HepG2 (cell line): Measurements from ENCODE around the gene SAPCD1. TPM values are rescaled to one million over a fixed set of nuclear protein-coding genes. Genes with fewer than 3 reads are reported as not detected.
A peak's percentile ranks its signal among the peaks of the same experiment; 100 is the strongest.

Source experiments
- ARNT2 ChIP-seq: sonication (generic); formaldehyde crosslinking; IDR thresholded peaks from 2 replicates; pipeline ENCODE4 v1.8.0; 2022; ENCODE audit warnings: mild to moderate bottlenecking, low read depth, missing genetic modification reagents, moderate library complexity
- ATF4 ChIP-seq, 2 experiments: fragments of 450-650 bp in 1 of 2; sonication (generic) in 1 of 2; formaldehyde crosslinking; IDR thresholded peaks; 2 replicates each; pipeline versions ENCODE4 v1.5.0 to v1.8.0; 2020 to 2022; ENCODE audit warnings: mild to moderate bottlenecking in 1 of 2, missing genetic modification reagents in 1 of 2
- CCAR2 ChIP-seq: fragments of 200-400 bp; formaldehyde crosslinking; optimal IDR thresholded peaks from 2 replicates; pipeline ENCODE3; 2018; ENCODE audit warnings: low read depth, mild to moderate bottlenecking, low read length, moderate library complexity
- CENPBD1 ChIP-seq: sonication (generic); formaldehyde crosslinking; IDR thresholded peaks from 2 replicates; pipeline ENCODE4 v1.8.0; 2022; ENCODE audit warnings: missing genetic modification reagents, low read depth, mild to moderate bottlenecking, borderline replicate concordance
- IRX3 ChIP-seq: sonication (generic); formaldehyde crosslinking; IDR thresholded peaks from 2 replicates; pipeline ENCODE4 v1.8.1; 2023; ENCODE audit warnings: mild to moderate bottlenecking, low read depth, missing genetic modification reagents, borderline replicate concordance
- NFYB ChIP-seq: sonication (generic); formaldehyde crosslinking; IDR thresholded peaks from 2 replicates; pipeline ENCODE4 v1.4.0; 2020; ENCODE audit warnings: missing genetic modification reagents
- NR2F1 ChIP-seq, 2 experiments: fragments of 450-650 bp in 1 of 2; formaldehyde crosslinking in 1 of 2; IDR thresholded peaks; 2 replicates each; pipeline versions ENCODE4 v1.5.0 to v1.6.1; 2016 to 2020; ENCODE audit warnings: mild to moderate bottlenecking in 1 of 2, missing compliant biosample characterization in 1 of 2, missing genetic modification reagents in 1 of 2, moderate library complexity in 1 of 2
- PRMT3 ChIP-seq: sonication (generic); formaldehyde crosslinking; IDR thresholded peaks from 2 replicates; pipeline ENCODE4 v1.8.1; 2022; ENCODE audit warnings: low read depth, mild to moderate bottlenecking, moderate library complexity, missing genetic modification reagents, borderline replicate concordance
- RBM39 ChIP-seq: fragments of 200-400 bp; formaldehyde crosslinking; IDR thresholded peaks from one replicate; pipeline ENCODE4 v1.6.1; 2018; ENCODE audit warnings: antibody characterized with exemption, mild to moderate bottlenecking, low read depth, low read length; ENCODE audit not compliant: poor library complexity, severe bottlenecking
- RORA ChIP-seq: sonication (generic); formaldehyde crosslinking; IDR thresholded peaks from 2 replicates; pipeline ENCODE4 v1.5.0; 2020; ENCODE audit warnings: mild to moderate bottlenecking, missing genetic modification reagents, moderate library complexity
- SIN3A ChIP-seq: IDR thresholded peaks from 2 replicates; pipeline ENCODE4 v1.6.1; 2011; ENCODE audit warnings: low read depth, mild to moderate bottlenecking, control low read depth, low read length, borderline replicate concordance
- ZBTB37 ChIP-seq: sonication (generic); formaldehyde crosslinking; IDR thresholded peaks from 2 replicates; pipeline ENCODE4 v1.4.0; 2020; ENCODE audit warnings: mild to moderate bottlenecking, missing genetic modification reagents
- ZNF274 ChIP-seq: sonication (generic); formaldehyde crosslinking; IDR thresholded peaks from 2 replicates; pipeline ENCODE4 v1.5.1; 2020; ENCODE audit warnings: mild to moderate bottlenecking, missing genetic modification reagents
- ZNF281 ChIP-seq: sonication (generic); formaldehyde crosslinking; IDR thresholded peaks from 2 replicates; pipeline ENCODE4 v1.4.0; 2020; ENCODE audit warnings: missing genetic modification reagents, borderline replicate concordance
- ZNF326 ChIP-seq: sonication (generic); formaldehyde crosslinking; IDR thresholded peaks from 2 replicates; pipeline ENCODE4 v1.4.0; 2020; ENCODE audit warnings: missing genetic modification reagents, borderline replicate concordance
- ZNF574 ChIP-seq: sonication (generic); formaldehyde crosslinking; IDR thresholded peaks from 2 replicates; pipeline ENCODE4 v1.4.0; 2020; ENCODE audit warnings: missing genetic modification reagents
- ZNF605 ChIP-seq: sonication (generic); formaldehyde crosslinking; IDR thresholded peaks from 2 replicates; pipeline ENCODE4 v1.8.0; 2022; ENCODE audit warnings: mild to moderate bottlenecking, missing genetic modification reagents
- ZSCAN9 ChIP-seq: IDR thresholded peaks from 2 replicates; pipeline ENCODE4 v1.6.1; 2016; ENCODE audit warnings: borderline replicate concordance
- polyA plus RNA-seq, 8 experiments: library from polyadenylated mRNA; depleted of rRNA in 3 of 8; stranded (reverse) in 7 of 8; unstranded in 1 of 8; fragments of >200 nt; fragmentation: Illumina TruSeq in 4 of 8; extraction: Trizol in 4 of 8; gene quantifications; 2 replicates each; pipeline versions ENCODE4 v1.2.1 to v1.2.3, GENCODE V29; 2011 to 2016; ENCODE audit warnings: low read depth in 4 of 8, missing spikeins in 1 of 8, mixed read lengths in 1 of 8; ENCODE audit not compliant: insufficient read depth in 1 of 8
- total RNA-seq, 5 experiments: library from RNA; depleted of rRNA; stranded (reverse); fragments of >200 nt; fragmentation: Illumina TruSeq; extraction: Trizol; gene quantifications; 2 replicates each; pipeline ENCODE4 v1.2.3, GENCODE V29; 2016; ENCODE audit warnings: low read depth in 1 of 5

The SAPCD1 gene
- total and polyA plus RNA-seq, 2 of the 13 experiments (the other 11 are each of a cell fraction or from before 2014, with no cell fraction given) = 2.5 to 3.9 TPM

GRCh38 chr6:31739639-31740396 lies 22.6 kb upstream of the SAPCD1 start, which contains the start of gene MSH5 (continued):
- no peak for TF ChIP-seq ZNF326
- TF ChIP-seq NR2F1 (CRISPR knock-in tag; IDR thresholded peaks at IDR 0.05) = 0 out of 4 replicates have a peak, but pooled peaks of 1 of the 2 experiments have one; percentile 14
- TF ChIP-seq ZNF274 (CRISPR knock-in tag) = peak; percentile 99
- no peak for TF ChIP-seq CCAR2
- peak; percentile 60 to 76; a peak in 3 of 4 replicates for TF ChIP-seq ATF4 (CRISPR knock-in tag; IDR thresholded peaks at IDR 0.05)
- TF ChIP-seq PRMT3 (CRISPR knock-in tag) = peak; percentile 99
- peak; percentile 98 for TF ChIP-seq NFYB (CRISPR knock-in tag)
- TF ChIP-seq CENPBD1 = peak; percentile 96
- TF ChIP-seq RBM39 = peak; percentile 83
- peak; percentile 70 for TF ChIP-seq ZBTB37
- peak; percentile 99 for TF ChIP-seq IRX3 (CRISPR knock-in tag)
- TF ChIP-seq ARNT2 (CRISPR knock-in tag) = peak; percentile 98
- peak; percentile 82 for TF ChIP-seq ZNF574 (CRISPR knock-in tag)
- TF ChIP-seq ZNF605 = peak; percentile 99
- peak; percentile 81 for TF ChIP-seq ZSCAN9 (CRISPR knock-in tag)
- TF ChIP-seq SIN3A = peak; percentile 92; the same call in 1 of the 2 replicates
- TF ChIP-seq RORA = no peak
- peak; percentile 43; the same call in 1 of the 2 replicates for TF ChIP-seq ZNF281
